Activated naive CD4-positive, alpha-beta T cell treated with anti-CD3 and anti-CD28 coated beads, Interleukin-2, amount 50 U/mL, for 72 hours (primary cell): ENCODE data around the gene ZSCAN22. TPM values are rescaled to one million over a fixed set of nuclear protein-coding genes. Genes with fewer than 3 reads are reported as not detected.
"Not testable (repeated sequence)": the region's sequence is repeated elsewhere in the genome, so short reads cannot be mapped to it uniquely, and the experiment has no call there.

ENCODE experiments used
- ATAC-seq, 2 donors: fragments of 150-1000 bp; cut with Tn5 transposase; 2 replicates each; pipeline ENCODE4 v1.10.0; 2021; ENCODE audit warnings: mild to moderate bottlenecking in 2 of 2, moderate library complexity in 2 of 2
- DNase-seq, 2 donors: peaks; one replicate each; pipeline ENCODE4 v3.0.0; 2021 to 2022; ENCODE audit warnings: low spot score in 2 of 2
- H3K27ac Mint-ChIP-seq, 2 donors: one replicate each; pipeline ENCODE4 v1.8.0; 2022; ENCODE audit warnings: mild to moderate bottlenecking in 2 of 2, mixed read lengths in 2 of 2
- H3K36me3 Mint-ChIP-seq, 2 donors: one replicate each; pipeline ENCODE4 v1.8.0; 2022; ENCODE audit warnings: mixed read lengths in 2 of 2
- H3K9me3 Mint-ChIP-seq, 2 donors: one replicate each; pipeline ENCODE4 v1.8.0; 2022; ENCODE audit warnings: mixed read lengths in 2 of 2
- total RNA-seq, 2 donors: library from RNA; stranded (reverse); gene quantifications; one replicate each; pipeline ENCODE4 v1.2.3, GENCODE V29; 2022

Gene ZSCAN22
- total RNA-seq, 2 donors from 2014 or later, result 3.1 to 4.3 TPM

- H3K27ac Mint-ChIP-seq, result peak overlapping the region; percentile 99
- peaks cover 38 to 81% of the 10 kb centered on the region in 2 donors for H3K36me3 Mint-ChIP-seq
- ATAC-seq (no peak), DNase-seq (no peak)
- H3K9me3 Mint-ChIP-seq, result peaks cover 0 to 11% of the 10 kb centered on the region in 2 donors
Observed at GRCh38 chr19:58305932-58306323, 20.9 kb upstream of the ZSCAN22 start.

GRCh38 chr19:58307736-58308135 lies 19.1 kb upstream of the ZSCAN22 start:
- Mint-ChIP-seq H3K27ac (no peak overlapping the region), H3K9me3 (peaks cover 0 to 8% of the 10 kb centered on the region in 2 donors), H3K36me3 (peaks cover 50 to 83% of the 10 kb centered on the region in 2 donors)
- no peak for DNase-seq
- ATAC-seq, result no peak

- not testable (repeated sequence) for DNase-seq, H3K27ac Mint-ChIP-seq, ATAC-seq
- Mint-ChIP-seq H3K36me3 (peaks cover 61 to 94% of the 10 kb centered on the region in 2 donors), H3K9me3 (peaks cover 0 to 13% of the 10 kb centered on the region in 2 donors)
Observed at GRCh38 chr19:58310685-58311084, 16.1 kb upstream of the ZSCAN22 start.

- peaks cover 0 to 13% of the 10 kb centered on the region in 2 donors for H3K9me3 Mint-ChIP-seq
- no peak for ATAC-seq
- H3K27ac Mint-ChIP-seq, result peak overlapping the region in 1 of 2 donors; percentile 10
Observed at GRCh38 chr19:58311345-58311865, 15.4 kb upstream of the ZSCAN22 start.

GRCh38 chr19:58315580-58315979 lies 11.2 kb upstream of the ZSCAN22 start:
- no peak for ATAC-seq

More at GRCh38 chr19:58311345-58311865, 15.4 kb upstream of the ZSCAN22 start:
- no peak for DNase-seq
- peaks cover 54 to 94% of the 10 kb centered on the region in 2 donors for H3K36me3 Mint-ChIP-seq

GRCh38 chr19:58317476-58318072 lies 9.2 kb upstream of the ZSCAN22 start:
- DNase-seq (no peak), ATAC-seq (no peak)
- no peak overlapping the region for H3K27ac Mint-ChIP-seq

More at GRCh38 chr19:58315580-58315979, 11.2 kb upstream of the ZSCAN22 start:
- no peak overlapping the region for H3K27ac Mint-ChIP-seq
- H3K9me3 Mint-ChIP-seq, result peaks cover 0 to 5% of the 10 kb centered on the region in 2 donors
- H3K36me3 Mint-ChIP-seq, result peaks cover 35 to 54% of the 10 kb centered on the region in 2 donors
- no peak for DNase-seq

GRCh38 chr19:58318297-58318696 lies 8.5 kb upstream of the ZSCAN22 start:
- Mint-ChIP-seq H3K27ac (no peak overlapping the region), H3K36me3 (peaks cover 20 to 37% of the 10 kb centered on the region in 2 donors), H3K9me3 (peaks cover 0 to 5% of the 10 kb centered on the region in 2 donors)
- DNase-seq (no peak), ATAC-seq (no peak)

More at GRCh38 chr19:58317476-58318072, 9.2 kb upstream of the ZSCAN22 start:
- Mint-ChIP-seq H3K36me3 (peaks cover 22 to 40% of the 10 kb centered on the region in 2 donors), H3K9me3 (peaks cover 0 to 5% of the 10 kb centered on the region in 2 donors)

GRCh38 chr19:58319241-58319640 lies 7.6 kb upstream of the ZSCAN22 start:
- no peak for DNase-seq
- no peak for ATAC-seq
- peaks cover 13 to 28% of the 10 kb centered on the region in 2 donors for H3K36me3 Mint-ChIP-seq
- H3K9me3 Mint-ChIP-seq, result peaks cover 0 to 5% of the 10 kb centered on the region in 2 donors
- H3K27ac Mint-ChIP-seq, result no peak overlapping the region

GRCh38 chr19:58325311-58326022 lies 1.3 kb upstream of the ZSCAN22 start:
- Mint-ChIP-seq H3K36me3 (peaks cover 4 to 8% of the 10 kb centered on the region in 2 donors), H3K9me3 (no peaks in the 10 kb centered on the region), H3K27ac (no peak overlapping the region)
- ATAC-seq, result peak in 1 of 2 donors; percentile 4
- no peak for DNase-seq

- peak in 1 of 2 donors; percentile 39 for ATAC-seq
- H3K36me3 Mint-ChIP-seq, result peaks cover 4 to 8% of the 10 kb centered on the region in 2 donors
- DNase-seq, result no peak
- no peaks in the 10 kb centered on the region for H3K9me3 Mint-ChIP-seq
- no peak overlapping the region for H3K27ac Mint-ChIP-seq
Observed at GRCh38 chr19:58326501-58326913, 287 bp upstream of the ZSCAN22 start.

GRCh38 chr19:58328999-58329398 lies 2.2 kb downstream of the ZSCAN22 start:
- no peak for ATAC-seq
- Mint-ChIP-seq H3K9me3 (no peaks in the 10 kb centered on the region), H3K36me3 (no peaks in the 10 kb centered on the region), H3K27ac (no peak overlapping the region)
- DNase-seq, result no peak

- H3K9me3 Mint-ChIP-seq, result no peaks in the 10 kb centered on the region
- DNase-seq, result no peak
- ATAC-seq, result no peak
- no peak overlapping the region for H3K27ac Mint-ChIP-seq
- peaks cover 6 to 7% of the 10 kb centered on the region in 2 donors for H3K36me3 Mint-ChIP-seq
Observed at GRCh38 chr19:58330458-58330857, 3.7 kb downstream of the ZSCAN22 start.

- DNase-seq, result no peak
- no peaks in the 10 kb centered on the region for H3K9me3 Mint-ChIP-seq
- no peak for ATAC-seq
- H3K27ac Mint-ChIP-seq, result no peak overlapping the region
- H3K36me3 Mint-ChIP-seq, result peaks cover 8 to 13% of the 10 kb centered on the region in 2 donors
Observed at GRCh38 chr19:58332697-58333096, 5.9 kb downstream of the ZSCAN22 start.

GRCh38 chr19:58334691-58335249 lies 8.0 kb downstream of the ZSCAN22 start:
- Mint-ChIP-seq H3K27ac (peak overlapping the region in 1 of 2 donors; percentile 60), H3K9me3 (peaks cover 0 to 4% of the 10 kb centered on the region in 2 donors), H3K36me3 (peaks cover 21 to 29% of the 10 kb centered on the region in 2 donors)
- no peak for DNase-seq
- no peak for ATAC-seq

GRCh38 chr19:58335630-58336029 lies 8.8 kb downstream of the ZSCAN22 start:
- ATAC-seq (no peak), DNase-seq (no peak)
- Mint-ChIP-seq H3K36me3 (peaks cover 25 to 34% of the 10 kb centered on the region in 2 donors), H3K27ac (no peak overlapping the region), H3K9me3 (peaks cover 0 to 4% of the 10 kb centered on the region in 2 donors)

- Mint-ChIP-seq H3K36me3 (peaks cover 25 to 34% of the 10 kb centered on the region in 2 donors), H3K27ac (no peak overlapping the region), H3K9me3 (peaks cover 0 to 4% of the 10 kb centered on the region in 2 donors)
- no peak for ATAC-seq
- DNase-seq, result no peak
Observed at GRCh38 chr19:58336216-58336615, 9.4 kb downstream of the ZSCAN22 start.

GRCh38 chr19:58336820-58337219 lies 10.0 kb downstream of the ZSCAN22 start:
- DNase-seq (no peak), ATAC-seq (no peak)
- peaks cover 25 to 34% of the 10 kb centered on the region in 2 donors for H3K36me3 Mint-ChIP-seq
- H3K9me3 Mint-ChIP-seq, result peaks cover 0 to 4% of the 10 kb centered on the region in 2 donors
- no peak overlapping the region for H3K27ac Mint-ChIP-seq
